PFSK-1 (cell line): ENCODE measurements around the gene THYN1.

Experiments used
- FOXP2 ChIP-seq: optimal IDR thresholded peaks from 2 replicates; pipeline ENCODE3; 2011; ENCODE audit warnings: borderline replicate concordance, control low read depth, inconsistent platforms; ENCODE audit not compliant: insufficient read depth; ENCODE audit errors: extremely low read length, extremely low read depth
- POLR2AphosphoS5 ChIP-seq: IDR thresholded peaks from 2 replicates; pipeline ENCODE4 v1.6.1; 2012; ENCODE audit warnings: low read depth, mild to moderate bottlenecking, control low read depth, low read length, moderate library complexity
- SIN3A ChIP-seq: IDR thresholded peaks from 2 replicates; pipeline ENCODE4 v1.6.1; 2012; ENCODE audit warnings: mild to moderate bottlenecking, low read length, moderate library complexity, borderline replicate concordance; ENCODE audit not compliant: insufficient read depth
- TAF1 ChIP-seq: IDR thresholded peaks from 2 replicates; pipeline ENCODE4 v1.6.1; 2012; ENCODE audit warnings: low read length, control low read depth, borderline replicate concordance; ENCODE audit not compliant: insufficient read depth
- TF ChIP-seq, protein P1 (sequence below), 2 experiments: IDR thresholded peaks; 2 replicates each; pipeline versions ENCODE4 v1.6.1 to v1.8.0; 2011 to 2012; ENCODE audit warnings: low read depth in 2 of 2, low read length in 2 of 2, control low read depth in 1 of 2, inconsistent platforms in 1 of 2, mild to moderate bottlenecking in 1 of 2, moderate library complexity in 1 of 2; ENCODE audit not compliant: insufficient read depth in 1 of 2

Gene THYN1

GRCh38 chr11:134291196-134291595 is 38.0 kb upstream of the THYN1 start:
- TF ChIP-seq SIN3A, result no peak

DNA sequence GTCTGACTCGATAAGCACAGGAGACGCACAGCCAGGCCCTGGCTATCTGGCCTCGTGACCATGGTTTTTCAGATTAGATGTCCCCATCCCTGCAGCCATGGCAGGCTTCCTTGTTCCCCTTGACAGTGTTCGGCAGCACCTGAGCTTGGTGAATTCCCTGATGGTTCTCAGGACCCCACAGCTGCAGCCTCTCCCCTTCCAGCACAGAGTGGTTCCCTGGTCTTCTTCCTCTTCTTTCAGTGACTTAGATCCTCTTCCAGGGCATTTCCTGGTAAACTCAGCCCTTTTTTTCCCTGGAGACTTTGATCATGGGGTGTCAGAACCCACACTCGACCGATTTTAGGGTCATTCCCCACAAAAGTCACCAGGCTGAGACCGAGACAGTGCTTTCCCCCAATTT is 37.5 kb upstream of the THYN1 start:
- TF ChIP-seq SIN3A (no peak), POLR2AphosphoS5 (no peak), TAF1 (no peak), FOXP2 (no peak)
- TF ChIP-seq, protein P1, sequence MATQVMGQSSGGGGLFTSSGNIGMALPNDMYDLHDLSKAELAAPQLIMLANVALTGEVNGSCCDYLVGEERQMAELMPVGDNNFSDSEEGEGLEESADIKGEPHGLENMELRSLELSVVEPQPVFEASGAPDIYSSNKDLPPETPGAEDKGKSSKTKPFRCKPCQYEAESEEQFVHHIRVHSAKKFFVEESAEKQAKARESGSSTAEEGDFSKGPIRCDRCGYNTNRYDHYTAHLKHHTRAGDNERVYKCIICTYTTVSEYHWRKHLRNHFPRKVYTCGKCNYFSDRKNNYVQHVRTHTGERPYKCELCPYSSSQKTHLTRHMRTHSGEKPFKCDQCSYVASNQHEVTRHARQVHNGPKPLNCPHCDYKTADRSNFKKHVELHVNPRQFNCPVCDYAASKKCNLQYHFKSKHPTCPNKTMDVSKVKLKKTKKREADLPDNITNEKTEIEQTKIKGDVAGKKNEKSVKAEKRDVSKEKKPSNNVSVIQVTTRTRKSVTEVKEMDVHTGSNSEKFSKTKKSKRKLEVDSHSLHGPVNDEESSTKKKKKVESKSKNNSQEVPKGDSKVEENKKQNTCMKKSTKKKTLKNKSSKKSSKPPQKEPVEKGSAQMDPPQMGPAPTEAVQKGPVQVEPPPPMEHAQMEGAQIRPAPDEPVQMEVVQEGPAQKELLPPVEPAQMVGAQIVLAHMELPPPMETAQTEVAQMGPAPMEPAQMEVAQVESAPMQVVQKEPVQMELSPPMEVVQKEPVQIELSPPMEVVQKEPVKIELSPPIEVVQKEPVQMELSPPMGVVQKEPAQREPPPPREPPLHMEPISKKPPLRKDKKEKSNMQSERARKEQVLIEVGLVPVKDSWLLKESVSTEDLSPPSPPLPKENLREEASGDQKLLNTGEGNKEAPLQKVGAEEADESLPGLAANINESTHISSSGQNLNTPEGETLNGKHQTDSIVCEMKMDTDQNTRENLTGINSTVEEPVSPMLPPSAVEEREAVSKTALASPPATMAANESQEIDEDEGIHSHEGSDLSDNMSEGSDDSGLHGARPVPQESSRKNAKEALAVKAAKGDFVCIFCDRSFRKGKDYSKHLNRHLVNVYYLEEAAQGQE (IDR thresholded peaks at IDR 0.05; ENCODE audit: insufficient read depth in 1 of 2, low read depth in 2 of 2, low read length in 2 of 2), result no peak

- TF ChIP-seq FOXP2 (no peak), POLR2AphosphoS5 (no peak), SIN3A (no peak), TAF1 (no peak)
- TF ChIP-seq, protein P1 (IDR thresholded peaks at IDR 0.05; ENCODE audit: insufficient read depth in 1 of 2, low read depth in 2 of 2, low read length in 2 of 2), result no peak
Observed at GRCh38 chr11:134289789-134290188, 36.6 kb upstream of the THYN1 start.

GRCh38 chr11:134289167-134289566 is 36.0 kb upstream of the THYN1 start:
- TF ChIP-seq SIN3A (no peak), POLR2AphosphoS5 (no peak), TAF1 (no peak), FOXP2 (no peak)
- TF ChIP-seq, protein P1 (IDR thresholded peaks at IDR 0.05; ENCODE audit: insufficient read depth in 1 of 2, low read depth in 2 of 2, low read length in 2 of 2), result no peak

DNA sequence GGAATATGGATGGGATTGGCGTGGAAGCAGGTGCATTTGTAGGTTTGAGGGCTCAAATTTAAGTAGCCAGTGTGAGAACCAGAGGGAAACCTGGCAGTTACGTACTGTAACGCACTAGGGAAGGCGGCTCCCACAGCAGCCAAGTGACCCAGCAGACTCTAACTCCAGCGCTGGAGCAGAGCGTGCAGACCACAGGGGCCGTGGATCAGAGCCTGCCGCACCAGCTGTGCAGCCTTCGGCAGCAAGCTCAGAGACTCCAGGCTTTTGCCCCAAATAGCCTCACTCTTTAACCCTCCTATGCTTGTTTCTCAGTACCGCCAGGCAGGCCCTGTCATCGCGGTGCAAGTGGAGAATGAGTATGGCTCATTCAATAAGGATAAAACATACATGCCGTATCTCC is 35.3 kb upstream of the THYN1 start:
- TF ChIP-seq, protein P1 (IDR thresholded peaks at IDR 0.05; ENCODE audit: insufficient read depth in 1 of 2, low read depth in 2 of 2, low read length in 2 of 2), result no peak
- TF ChIP-seq TAF1 (no peak), FOXP2 (no peak), SIN3A (no peak), POLR2AphosphoS5 (no peak)
